GM21526 (cell line): ENCODE measurements around the gene CDH23.

Experiments
- ATAC-seq: cut with Tn5 transposase; IDR thresholded peaks from one replicate; pipeline ENCODE4 v1.9.1; 2021; ENCODE audit warnings: moderate library complexity; ENCODE audit not compliant: unreplicated experiment, low FRiP score

CDH23 gene

DNA sequence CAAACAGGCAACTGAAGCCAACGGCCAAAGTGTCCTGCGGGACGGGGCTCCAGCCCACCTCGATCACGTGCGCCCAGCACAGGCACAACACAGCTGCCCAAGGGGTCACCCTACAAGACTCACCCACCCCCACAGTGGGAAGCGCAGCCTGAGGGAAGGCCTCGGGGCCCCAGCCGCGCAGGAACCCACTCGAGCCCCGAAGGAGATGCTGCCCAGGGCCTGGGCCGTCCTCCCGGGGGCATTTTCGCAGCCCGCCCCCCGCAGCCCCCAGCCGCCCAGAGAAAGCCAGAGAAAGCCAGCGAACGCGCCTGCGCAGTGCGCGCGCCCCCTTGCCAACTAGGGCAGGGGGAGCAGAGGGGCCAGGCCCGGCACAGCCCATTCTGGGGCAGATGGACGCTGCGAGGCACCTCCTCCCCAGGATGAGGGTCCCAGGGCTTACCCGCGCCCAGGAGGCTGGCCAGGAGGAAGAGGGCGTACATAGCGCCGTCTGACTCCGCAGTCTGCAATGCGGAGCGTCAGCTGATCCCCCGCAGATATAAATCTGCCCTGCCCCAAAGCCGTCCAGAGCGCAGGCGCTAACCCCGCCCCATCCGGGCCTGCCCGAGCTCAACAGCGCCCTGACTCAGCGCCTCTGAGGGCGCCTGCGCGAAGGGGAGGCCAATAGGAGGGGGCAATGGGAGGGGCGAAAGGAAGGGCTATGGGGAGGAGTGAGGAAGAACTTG lies 454.2 kb downstream of the CDH23 start, which contains the start of gene PSAP:
PSAP (minus strand) TSS at position 509 of the 722 bp plus-strand sequence; CDS start at position 479, 30 bp downstream.
- ATAC-seq: peak; percentile 88

DNA sequence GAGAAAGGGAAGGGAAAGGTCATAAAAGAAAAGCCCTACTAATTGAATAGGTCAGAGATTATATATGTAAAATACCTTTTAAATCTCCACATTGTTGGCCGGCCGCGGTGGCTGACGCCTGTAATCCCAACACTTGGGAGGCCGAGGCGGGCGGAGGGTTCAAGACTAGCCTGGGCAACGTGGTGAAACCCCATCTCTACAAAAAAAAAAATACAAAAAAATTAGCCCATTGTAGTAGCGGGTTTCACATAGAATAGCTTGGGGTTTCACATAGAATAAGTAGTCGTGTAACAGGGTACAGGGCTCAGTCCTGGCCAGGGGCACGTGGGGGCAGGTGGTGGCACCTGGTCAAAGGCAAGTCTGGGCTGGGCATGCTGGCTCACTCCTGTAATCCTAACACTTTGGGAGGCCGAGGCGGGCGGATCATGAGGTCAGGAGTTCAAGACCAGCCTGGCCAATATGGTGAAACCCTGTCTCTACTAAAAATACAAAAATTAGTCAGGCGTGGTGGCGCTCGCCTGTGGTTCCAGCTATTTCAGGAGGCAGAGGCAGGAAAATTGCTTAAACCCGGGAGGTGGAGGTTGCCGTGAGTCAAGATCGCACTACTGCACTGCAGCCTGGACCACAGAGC lies 454.9 kb downstream of the CDH23 start:
- peak; percentile 17 for ATAC-seq

DNA sequence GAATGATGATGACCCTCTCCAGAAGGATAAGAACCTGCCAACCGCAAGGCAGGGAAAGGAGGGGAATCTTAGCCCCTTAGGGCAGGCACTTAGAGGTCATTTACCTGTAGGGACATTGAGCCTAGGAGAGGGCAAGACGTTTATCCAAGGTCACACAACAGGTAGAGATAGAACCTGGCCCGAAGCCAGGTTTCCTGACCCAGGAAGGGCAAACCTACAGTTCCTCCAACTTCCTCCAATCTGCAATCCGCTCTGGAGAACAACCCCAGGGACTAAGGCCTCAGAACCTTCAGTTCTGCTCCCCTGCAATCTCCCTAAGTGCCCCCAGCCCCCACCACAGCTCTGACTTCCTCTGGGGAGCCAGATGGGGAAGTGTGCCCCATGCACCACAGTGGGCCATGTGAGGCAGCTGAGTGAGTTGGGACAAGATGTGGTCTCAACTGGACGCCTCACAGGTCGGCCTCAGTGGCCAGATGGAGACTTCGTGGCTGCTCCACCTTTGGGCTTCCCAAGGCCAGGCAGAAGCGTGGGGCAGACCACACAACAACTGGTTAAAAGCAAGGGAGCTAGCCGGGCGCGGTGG lies 455.7 kb downstream of the CDH23 start:
- ATAC-seq: no peak

DNA sequence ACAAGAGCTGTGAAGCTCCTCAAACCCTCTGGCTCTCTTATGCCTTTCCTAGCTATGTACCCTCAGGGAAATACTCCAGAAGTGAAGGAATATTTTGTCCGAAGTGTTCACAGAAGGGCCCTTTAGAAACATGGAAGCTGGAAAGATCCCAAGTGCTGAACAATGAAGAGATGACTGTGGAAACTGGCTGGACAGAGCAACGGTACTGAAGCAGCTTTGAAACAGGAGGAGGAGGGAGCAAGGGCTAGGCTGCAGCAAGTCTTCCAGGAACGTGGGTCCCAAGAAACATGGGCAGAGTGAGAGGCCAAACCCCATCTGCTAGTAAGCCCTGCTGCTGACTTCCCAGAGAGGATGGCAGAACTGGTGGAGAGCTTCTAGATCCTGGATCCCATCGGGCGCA lies 457.3 kb downstream of the CDH23 start:
- no peak for ATAC-seq

DNA sequence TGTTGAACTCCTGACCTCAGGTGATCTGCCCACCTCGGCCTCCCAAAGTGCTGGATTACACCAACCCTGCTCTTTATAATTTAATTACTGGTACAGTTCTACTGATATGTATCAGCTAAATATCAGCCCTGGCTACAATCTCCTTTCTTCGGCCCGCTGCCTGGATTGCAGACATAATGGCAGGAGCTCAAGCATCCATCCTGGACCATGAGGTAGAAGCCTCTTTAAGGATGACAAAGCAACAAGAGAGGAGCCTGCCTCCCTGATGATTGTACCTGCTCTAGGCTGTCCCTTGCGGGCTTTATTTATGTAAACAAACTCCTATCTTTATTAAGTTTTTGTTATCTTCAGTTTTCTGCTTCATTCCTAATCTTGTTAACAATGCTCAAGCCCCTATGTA lies 459.9 kb downstream of the CDH23 start:
- no peak for ATAC-seq

DNA sequence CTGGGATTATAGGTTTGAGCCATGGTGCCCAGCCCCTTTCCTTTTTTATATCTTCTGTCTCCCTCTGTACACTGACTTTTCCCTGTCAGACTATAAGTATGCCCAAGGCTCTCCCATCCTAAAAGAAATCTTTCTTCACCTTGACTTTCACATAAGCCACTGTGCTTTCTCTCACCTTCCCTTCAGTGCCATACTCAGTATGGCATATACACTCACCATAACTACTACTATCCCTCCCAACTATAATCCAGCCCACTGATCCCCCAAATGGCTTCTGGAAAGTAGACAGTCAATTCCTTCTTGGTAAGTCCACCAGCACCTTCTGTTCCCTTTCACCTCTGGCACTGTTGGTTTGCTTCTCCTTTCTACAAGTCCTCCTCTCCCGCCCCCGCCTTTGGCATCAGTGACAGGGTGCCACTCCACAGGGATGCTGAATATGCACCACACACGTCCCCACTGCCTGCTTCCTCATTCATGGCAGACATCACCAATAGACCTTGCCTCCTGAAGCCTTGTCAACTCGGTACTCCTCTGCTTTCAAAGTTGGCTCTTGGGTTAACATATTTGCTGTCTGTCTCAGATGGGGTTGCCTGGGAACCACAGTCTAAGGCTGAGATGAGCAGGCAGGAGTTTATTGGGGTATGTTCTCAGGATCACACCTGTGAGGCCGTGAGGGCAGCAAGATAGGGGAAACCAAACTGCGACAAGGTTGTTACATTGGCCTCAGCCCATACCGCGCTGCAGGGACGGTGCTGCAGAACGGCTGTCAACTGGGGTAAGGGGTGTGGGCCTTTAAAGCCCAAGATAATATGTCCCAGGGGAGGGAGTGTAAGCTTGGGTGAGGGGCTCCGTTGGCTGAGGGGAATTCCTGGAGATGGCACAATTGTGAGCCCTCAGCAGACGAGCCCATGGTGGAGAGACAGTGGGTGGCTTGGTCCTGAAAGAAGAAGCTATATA lies 461.5 kb downstream of the CDH23 start:
- no peak for ATAC-seq

DNA sequence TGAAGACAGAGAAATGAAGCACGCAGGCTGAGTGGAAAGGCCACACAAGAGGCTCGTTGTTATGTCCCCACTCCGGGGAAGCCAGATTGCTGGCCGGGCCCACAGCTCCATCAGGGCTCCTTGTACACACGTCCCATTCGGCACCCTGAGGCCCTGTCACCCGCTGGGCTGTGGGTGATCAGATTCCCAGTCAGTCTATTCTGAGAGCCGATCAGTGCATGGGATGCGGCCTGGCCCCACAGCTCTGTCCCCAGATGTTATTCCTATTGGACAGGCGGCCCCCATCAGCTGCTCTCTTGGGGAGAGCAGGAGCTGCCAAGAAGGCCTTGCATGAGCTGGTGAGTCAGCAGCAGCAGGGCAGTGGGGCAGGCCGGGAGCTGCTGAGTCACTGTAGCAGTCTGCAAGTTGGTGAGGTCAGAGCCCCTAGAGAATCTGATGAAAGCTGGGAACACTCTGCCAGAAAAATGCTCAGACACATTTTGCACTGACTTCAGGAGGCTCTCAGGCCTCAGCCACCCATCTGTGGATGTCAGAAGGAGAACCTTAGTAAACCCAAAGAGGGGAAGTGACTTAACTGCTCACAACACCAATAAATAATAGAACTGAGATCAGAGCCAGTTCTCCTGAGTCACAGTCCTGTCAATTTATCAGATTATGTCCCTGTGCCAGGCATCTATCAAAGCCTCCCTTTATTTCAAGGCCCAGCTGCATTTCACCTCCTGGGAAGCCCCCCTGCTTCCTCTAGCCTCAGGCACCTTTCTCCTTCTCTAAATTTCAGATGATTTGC lies 463.7 kb downstream of the CDH23 start:
- ATAC-seq: no peak

DNA sequence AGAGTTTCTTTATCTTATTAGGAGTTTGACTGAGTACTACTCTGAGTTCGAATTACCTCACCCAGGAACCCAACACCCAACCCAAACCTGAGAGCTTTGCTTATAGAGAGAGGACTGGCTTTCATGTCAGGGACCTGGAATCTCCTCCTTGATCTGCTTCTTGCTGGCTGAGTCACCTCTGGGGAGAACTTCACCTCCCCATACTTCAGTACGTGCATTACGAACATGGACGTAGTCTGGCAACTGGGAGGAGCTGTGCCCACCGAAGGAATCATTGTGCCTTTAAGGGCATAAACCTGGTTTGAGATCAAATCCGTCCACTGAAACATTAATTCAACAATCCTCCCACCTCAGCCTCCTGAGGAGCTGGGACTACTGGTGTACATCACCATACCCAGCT lies 466.5 kb downstream of the CDH23 start:
- ATAC-seq: no peak

DNA sequence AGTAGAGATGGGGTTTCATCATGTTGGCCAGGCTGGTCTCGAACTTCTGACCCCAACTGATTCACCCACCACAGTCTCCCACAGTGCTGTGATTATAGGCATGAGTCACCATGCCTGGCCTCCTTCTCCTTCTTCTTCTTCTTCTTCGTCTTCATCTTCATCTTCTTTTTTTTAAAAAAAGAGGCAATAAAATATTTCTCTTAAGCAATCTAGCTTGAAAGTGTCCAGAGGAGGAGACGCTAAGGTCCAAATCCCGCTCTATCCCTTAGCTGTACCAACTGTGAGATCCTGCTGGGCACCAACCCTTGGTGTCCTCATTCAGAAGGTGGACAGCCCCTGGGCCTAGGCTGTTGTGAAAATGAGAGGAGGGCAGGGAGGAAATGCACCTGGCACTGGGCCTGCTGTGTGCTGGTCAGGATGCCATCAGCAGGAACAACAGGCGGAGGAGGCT lies 468.2 kb downstream of the CDH23 start:
- ATAC-seq: no peak
